Measurements from ENCODE around the gene ZFHX3.

DNA sequence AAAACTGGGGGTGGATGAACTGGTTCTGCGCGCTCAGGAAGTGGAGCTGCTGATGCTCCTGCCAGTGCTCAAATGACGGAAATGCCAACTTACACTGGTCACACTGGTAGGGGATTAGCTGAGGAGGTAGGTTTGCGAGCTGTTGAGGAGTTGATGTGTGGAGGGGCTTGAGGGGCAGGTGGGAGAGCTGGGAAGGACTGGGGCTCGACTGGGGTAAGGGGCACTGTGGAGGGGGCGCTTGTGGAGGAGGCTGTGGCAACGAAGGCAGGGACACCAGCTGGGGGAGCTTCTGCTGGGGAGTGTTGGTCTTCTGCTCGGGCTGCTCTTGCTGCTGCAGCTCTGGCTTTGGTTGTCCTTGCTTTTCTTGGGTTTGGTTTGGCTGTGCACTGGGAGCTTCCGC, 252.9 kb downstream of the ZFHX3 start:
- TF ChIP-seq, protein P1, sequence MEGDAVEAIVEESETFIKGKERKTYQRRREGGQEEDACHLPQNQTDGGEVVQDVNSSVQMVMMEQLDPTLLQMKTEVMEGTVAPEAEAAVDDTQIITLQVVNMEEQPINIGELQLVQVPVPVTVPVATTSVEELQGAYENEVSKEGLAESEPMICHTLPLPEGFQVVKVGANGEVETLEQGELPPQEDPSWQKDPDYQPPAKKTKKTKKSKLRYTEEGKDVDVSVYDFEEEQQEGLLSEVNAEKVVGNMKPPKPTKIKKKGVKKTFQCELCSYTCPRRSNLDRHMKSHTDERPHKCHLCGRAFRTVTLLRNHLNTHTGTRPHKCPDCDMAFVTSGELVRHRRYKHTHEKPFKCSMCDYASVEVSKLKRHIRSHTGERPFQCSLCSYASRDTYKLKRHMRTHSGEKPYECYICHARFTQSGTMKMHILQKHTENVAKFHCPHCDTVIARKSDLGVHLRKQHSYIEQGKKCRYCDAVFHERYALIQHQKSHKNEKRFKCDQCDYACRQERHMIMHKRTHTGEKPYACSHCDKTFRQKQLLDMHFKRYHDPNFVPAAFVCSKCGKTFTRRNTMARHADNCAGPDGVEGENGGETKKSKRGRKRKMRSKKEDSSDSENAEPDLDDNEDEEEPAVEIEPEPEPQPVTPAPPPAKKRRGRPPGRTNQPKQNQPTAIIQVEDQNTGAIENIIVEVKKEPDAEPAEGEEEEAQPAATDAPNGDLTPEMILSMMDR (IDR thresholded peaks at IDR 0.05), result no peak
- no peak for TF ChIP-seq POLR2A (IDR thresholded peaks at IDR 0.05)

Data from right lobe of liver (tissue), 4 donors.